Stimulated activated CD4-positive, alpha-beta T cell treated with anti-CD3 and anti-CD28 coated beads, Interleukin-4, amount 100 ng/mL, for 4 hours (primary cell): ENCODE measurements around the gene DNMT1.

ENCODE experiments used
- DNase-seq, 2 experiments: peaks; one replicate each; pipeline ENCODE4 v3.0.0-alpha.2; 2020

Gene DNMT1

GRCh38 chr19:10112895-10113591 is 81.7 kb downstream of the DNMT1 start:
- DNase-seq = peak; percentile 62 to 73

- DNase-seq = peak; percentile 32 to 44
These were observed 82.6 kb downstream of the DNMT1 start for GRCh38 chr19:10112037-10112761.

DNA sequence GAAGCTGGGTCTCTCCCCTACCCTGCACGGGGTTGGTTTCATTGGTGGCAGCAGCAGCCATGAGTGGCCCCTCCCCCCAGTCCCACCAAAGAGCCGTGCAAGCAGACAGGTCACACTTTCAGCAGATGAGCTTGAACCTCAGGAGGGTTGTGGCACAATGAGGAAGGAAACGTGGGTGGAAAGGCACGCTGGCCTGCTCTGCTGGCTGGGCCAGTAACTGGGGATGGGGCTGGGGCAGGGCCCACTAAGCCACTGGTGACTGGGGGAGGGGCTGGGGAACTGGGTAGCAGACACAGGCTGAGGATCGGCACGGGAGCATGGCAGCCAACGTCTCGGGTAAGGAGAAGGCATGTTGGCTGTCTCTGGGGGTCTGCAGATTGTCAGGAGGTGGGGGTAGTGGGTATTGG is 83.3 kb downstream of the DNMT1 start, which contains the start of gene P2RY11:
Gene P2RY11, plus strand, starts transcription at position 289 of the 407 bp plus-strand sequence. Its CDS starts 29 bp downstream, at position 318.
- DNase-seq = peak in 1 of 2 experiments; percentile 20

DNA sequence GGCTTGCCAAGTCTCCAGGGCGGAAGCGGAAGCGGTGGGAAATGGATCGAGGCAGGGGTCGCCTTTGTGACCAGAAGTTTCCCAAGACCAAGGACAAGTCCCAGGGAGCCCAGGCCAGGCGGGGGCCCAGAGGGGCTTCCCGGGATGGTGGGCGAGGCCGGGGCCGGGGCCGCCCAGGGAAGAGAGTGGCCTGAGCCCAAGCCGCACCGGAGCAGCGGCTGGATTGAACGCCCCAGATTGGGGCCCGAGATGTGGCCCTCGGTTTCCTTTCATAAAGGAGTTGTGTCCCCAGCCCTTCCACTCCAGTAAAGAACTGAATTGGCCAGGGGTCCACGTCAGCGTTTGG is 83.8 kb downstream of the DNMT1 start:
- DNase-seq = no peak

DNA sequence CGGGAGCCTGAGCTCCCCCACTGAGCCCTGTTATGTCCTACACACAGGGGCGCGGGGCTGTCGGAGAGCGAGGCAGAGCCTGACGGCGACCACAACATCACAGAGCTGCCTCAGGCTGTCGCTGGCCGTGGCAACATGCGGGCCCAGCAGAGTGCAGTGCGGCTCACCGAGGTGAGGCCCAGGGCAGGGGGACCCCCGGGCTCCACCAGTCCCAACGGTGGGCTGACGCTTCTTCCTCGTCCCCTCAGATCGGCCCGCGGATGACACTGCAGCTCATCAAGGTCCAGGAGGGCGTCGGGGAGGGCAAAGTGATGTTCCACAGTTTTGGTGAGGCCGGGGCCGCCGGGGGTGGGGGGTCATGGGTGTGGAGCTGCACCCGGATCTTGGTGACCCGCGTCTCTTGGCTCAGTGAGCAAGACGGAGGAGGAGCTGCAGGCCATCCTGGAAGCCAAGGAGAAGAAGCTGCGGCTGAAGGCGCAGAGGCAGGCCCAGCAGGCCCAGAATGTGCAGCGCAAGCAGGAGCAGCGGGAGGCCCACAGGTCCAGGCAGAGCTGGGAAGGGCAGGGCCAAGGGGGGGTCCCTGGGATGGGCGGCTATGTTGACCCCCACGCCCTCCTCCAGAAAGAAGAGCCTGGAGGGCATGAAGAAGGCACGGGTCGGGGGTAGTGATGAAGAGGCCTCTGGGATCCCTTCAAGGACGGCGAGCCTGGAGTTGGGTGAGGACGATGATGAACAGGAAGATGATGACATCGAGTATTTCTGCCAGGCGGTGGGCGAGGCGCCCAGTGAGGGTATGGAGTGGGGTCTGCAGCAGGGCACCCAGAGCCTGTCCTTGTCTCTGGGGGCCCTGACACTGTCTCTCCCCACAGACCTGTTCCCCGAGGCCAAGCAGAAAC is 84.4 kb downstream of the DNMT1 start:
- no peak for DNase-seq

- no peak for DNase-seq
These were observed 85.2 kb downstream of the DNMT1 start for GRCh38 chr19:10109528-10109927.

- DNase-seq = no peak
These were observed 86.9 kb downstream of the DNMT1 start for GRCh38 chr19:10107817-10108367.

- no peak for DNase-seq
These were observed 87.5 kb downstream of the DNMT1 start for GRCh38 chr19:10107254-10107653.

DNA sequence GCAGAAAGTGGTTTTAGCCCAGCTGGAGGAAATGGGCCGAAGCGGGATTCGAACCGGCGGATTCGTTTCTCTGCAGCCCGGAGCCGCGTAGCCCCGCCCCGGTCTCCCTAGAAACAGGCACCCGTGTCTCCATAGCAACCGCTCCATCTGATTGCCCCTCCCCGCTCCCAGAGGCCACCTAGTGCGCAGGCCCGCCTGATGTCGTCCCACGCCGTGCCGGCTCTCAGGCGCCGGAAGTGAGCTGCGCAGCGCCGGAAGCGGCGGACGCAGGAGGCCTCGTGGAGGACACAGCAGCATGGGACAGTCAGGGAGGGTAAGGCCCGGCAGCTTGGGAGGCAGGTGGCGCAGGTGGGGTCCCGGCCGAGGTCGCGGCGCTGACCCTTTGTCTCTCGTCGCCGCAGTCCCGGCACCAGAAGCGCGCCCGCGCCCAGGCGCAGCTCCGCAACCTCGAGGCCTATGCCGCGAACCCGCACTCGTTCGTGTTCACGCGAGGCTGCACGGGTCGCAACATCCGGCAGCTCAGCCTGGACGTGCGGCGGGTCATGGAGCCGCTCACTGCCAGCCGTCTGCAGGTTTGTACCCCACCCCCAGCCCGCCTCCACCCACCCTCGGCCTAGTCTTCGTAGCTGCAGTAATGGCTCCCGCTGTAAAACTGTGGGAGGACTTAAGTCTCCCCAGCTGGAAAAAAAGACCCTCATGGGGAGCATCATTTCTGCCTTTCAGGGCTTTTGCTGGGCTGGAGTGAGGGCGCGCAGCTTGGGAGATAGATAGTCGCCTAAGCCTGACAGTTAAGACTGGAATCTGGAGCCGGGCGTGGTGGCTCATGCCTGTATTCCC is 88.4 kb downstream of the DNMT1 start, which contains the start of gene PPAN:
Gene PPAN, plus strand, starts transcription at position 263 of the 837 bp plus-strand sequence. Its CDS starts 33 bp downstream, at position 296.
- peak; percentile 92 to 95 for DNase-seq

DNA sequence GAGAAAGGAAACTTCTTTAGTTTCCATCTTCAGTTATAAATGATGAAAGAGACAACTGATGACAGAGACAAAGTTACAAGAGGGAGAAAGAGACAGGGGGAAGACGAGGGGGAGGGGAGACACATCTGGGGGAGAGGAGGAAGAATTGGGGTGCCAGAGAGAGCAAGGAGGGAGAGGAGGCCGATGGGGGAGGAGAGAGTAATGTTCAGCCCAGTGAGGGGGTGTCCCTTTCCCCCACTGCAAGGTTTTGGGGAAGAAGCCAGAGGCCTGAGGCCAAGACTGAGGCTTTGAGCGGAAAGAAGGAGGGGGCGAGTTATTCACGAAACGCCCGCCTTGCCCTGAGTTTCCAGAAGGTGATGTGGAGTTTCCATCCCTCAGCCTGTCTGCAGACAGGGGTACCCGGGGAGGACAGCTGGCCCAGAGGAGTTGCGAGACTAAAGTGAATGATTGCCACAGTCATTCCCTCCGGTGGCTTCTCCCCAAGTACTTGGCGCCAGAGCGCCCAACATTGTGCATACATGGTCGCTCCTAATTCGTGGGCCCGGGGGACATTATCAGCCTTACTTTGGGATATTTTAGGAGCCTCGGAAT is 89.1 kb downstream of the DNMT1 start:
- peak; percentile 70 to 93 for DNase-seq

DNA sequence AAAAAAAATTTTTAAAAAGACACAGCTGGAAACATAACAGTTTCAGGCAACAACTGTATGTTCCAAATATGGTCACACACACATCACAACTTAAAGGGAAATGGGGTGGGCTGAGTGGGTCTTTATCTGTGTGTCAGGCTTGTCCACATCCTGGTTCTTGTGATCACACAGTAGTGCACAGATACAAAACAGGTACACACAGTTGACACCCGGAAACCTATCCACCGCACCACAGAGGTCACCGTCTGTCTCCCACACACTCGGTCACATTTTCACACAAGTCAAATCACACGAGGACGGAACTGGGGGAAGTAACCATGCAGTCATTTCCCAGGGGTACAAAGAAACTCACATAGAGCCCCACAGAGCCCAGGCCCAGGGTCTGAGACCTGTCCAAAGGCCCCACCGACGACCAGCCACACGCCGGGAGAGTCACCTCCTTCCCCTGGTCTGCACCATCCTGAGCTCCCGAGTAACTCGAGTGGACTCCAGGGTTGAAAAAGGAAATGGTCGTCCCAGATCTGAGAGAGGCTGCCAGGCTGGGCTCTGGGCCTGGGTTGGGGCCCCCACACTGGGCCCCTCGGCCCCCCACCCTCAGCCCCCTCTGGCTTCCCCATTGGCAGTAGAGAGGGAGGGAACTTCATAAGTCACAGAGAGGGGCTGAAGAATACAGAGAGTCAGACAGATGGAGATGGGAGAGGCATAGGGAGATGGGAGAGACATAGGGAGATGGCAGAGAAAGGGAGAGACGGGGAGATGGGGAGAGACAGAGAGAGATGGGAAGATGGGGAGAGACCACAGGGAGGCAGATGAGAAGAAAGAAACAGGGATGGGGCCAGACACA is 89.9 kb downstream of the DNMT1 start:
- DNase-seq = peak; percentile 47 to 77

DNA sequence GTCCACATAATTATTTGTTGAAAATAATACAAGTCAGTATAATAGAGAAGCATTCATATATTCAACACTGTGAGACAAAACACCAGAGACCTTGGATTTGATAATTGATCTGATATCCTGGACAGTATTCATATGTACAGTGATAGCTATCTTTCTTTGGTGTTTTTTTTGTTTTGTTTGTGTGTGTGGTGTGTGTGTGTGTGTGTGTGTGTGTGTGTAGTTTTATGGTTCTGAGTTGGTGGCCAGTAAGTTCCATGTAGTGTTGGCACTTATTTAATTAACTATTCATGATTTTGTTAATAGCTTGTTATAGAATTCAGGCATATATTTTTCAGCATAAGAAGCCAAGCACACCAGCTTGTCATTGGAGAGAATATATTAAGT is 90.6 kb downstream of the DNMT1 start:
- no peak for DNase-seq

- no peak for DNase-seq
These were observed 91.9 kb downstream of the DNMT1 start for GRCh38 chr19:10102787-10103236.

- DNase-seq = no peak
These were observed 94.5 kb downstream of the DNMT1 start for GRCh38 chr19:10100163-10100785.

DNA sequence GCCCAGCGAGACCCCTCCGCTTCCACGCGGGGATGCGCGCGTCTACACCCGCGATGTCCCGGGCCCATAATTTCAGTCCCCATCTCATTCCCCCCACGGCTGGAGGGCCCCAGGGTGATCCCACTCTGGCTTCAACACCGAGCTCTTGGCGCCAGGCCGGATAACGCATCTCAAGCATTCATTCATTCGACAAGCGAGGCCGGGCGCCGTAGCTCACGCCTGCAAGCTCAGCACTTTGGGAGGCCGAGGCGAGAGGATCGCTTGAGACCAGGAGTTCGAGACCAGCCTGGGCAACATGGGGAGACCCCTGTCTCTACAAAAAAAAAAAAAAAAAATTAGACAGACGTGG is 98.2 kb downstream of the DNMT1 start:
- no peak for DNase-seq

- DNase-seq = peak; percentile 87 to 90
These were observed 98.7 kb downstream of the DNMT1 start for GRCh38 chr19:10095948-10096614.

- no peak for DNase-seq
These were observed 99.2 kb downstream of the DNMT1 start for GRCh38 chr19:10095622-10095947.

DNA sequence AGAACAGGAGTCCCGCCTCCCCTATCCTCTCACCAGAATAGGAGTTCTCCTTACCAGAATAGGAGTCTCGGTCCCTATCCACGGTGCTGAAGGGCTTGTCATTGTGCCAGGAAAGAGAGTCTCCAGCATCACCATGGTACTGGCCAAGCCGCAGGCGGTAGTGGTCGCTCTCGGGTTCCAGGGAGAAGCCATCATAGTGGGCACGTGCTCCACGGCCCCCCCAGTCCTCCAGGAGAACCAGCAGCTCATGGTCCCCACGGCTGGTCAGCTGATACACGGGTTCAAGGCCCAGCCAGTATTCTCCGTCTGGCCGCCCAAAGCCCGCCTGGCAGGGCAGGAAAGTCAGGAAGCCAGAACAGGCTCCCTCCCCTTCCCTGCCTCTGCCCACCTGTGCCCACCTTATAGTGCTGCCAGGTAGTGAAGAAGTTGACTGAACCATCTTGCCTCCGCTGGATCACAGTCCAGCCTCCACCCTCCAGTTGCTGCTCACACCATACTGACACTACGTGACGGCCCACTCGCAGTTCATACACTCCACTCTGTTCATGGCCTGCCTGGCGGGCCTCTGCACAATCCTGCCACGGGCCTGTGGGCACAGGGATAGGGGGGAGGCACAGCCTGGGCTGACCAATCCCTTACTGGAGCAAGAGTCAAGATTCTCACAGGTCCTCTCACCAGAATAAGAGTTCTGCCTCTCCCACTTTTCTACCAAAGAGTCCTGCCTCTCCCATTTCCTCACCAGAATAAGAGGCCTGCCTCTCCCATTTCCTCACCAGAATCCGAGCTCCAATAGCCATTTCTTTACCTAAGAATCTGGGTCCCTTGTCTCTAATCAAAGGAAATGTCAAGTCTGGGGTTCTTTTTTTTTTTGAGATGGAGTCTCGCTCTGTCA is 101.2 kb downstream of the DNMT1 start:
- DNase-seq = no peak
